Measurements from ENCODE around the gene PRAMEF26. TPM values are rescaled to one million over a fixed set of nuclear protein-coding genes. Genes with fewer than 3 reads are reported as not detected.
"Not testable (repeated sequence)": the region's sequence is repeated elsewhere in the genome, so short reads cannot be mapped to it uniquely, and the experiment has no call there.

Gene PRAMEF26
- total and polyA plus RNA-seq, 9 of the 15 experiments (the other 6 are each of a cell fraction or from before 2014, with no cell fraction given) = not detected

- POLR2A ChIA-PET = not testable (repeated sequence)
Measured at GRCh38 chr1:13165531-13165930, 9.7 kb upstream of the PRAMEF26 start, which contains the start of gene HNRNPCL4. HNRNPCL4 (minus strand) TSS chr1:13165631; CDS start chr1:13165467, 164 bp downstream.

GRCh38 chr1:13116754-13117153 is 39.1 kb downstream of the PRAMEF26 start, which contains the start of gene HNRNPCL2:
HNRNPCL2 (minus strand) TSS chr1:13116854; CDS start chr1:13116400, 454 bp downstream.
- H2AFZ ChIP-seq (ENCODE audit: low read depth, low read length); POLR2A ChIA-PET; H3K9ac ChIP-seq (ENCODE audit: insufficient read depth in 1 of 2, low read depth in 2 of 2, low read length in 2 of 2); FAIRE-seq; H3K36me3 ChIP-seq (ENCODE audit: control insufficient read depth, insufficient read depth, low read length); H3K27ac ChIP-seq (ENCODE audit: extremely low read depth, low read depth, low read length); H4K20me1 ChIP-seq (replicated peaks; ENCODE audit: control insufficient read depth, insufficient read depth, low read length); DNase-seq (ENCODE audit: extremely low read depth in 1 of 4, low spot score in 3 of 4); H3K4me3 ChIP-seq; H3K79me2 ChIP-seq (ENCODE audit: control insufficient read depth, insufficient read depth, low read length); intact Hi-C loops (cut with micrococcal nuclease); H3K9me3 ChIP-seq (replicated peaks; ENCODE audit: control insufficient read depth, insufficient read depth, low read depth, low read length); CTCF ChIA-PET (ENCODE audit: low intra/inter-chr PET ratio); H3K9me1 ChIP-seq (ENCODE audit: control insufficient read depth, insufficient read depth, low read length); H3K27me3 ChIP-seq (ENCODE audit: control insufficient read depth in 2 of 2, insufficient read depth in 2 of 2, low read length in 2 of 2); BruUV-seq (replicated peaks); ATAC-seq; H3K4me2 ChIP-seq (ENCODE audit: insufficient read depth, low read length); H3K4me1 ChIP-seq (replicated peaks in 1 of 2; ENCODE audit: control insufficient read depth in 2 of 2, insufficient read depth in 2 of 2, low read length in 2 of 2): not testable (repeated sequence)
- WGBS (ENCODE audit: insufficient coverage, low coverage, missing lambda C conversion rate) = 6% methylated on average over 3 of the region's 6 CpGs
- in situ Hi-C loops (cut with MboI) = loop anchor here (5.0 to 25.0 kb wide), 3 partner anchors 104 to 269 kb away; partner anchors contain the start of genes HNRNPCL1 and PRAMEF18

More at GRCh38 chr1:13165531-13165930, 9.7 kb upstream of the PRAMEF26 start, which contains the start of gene HNRNPCL4:
- H2AFZ ChIP-seq (ENCODE audit: low read depth, low read length); H4K20me1 ChIP-seq (replicated peaks; ENCODE audit: control insufficient read depth, insufficient read depth, low read length); CTCF ChIA-PET (ENCODE audit: low intra/inter-chr PET ratio); H3K27ac ChIP-seq (ENCODE audit: extremely low read depth, low read depth, low read length); H3K36me3 ChIP-seq (ENCODE audit: control insufficient read depth, insufficient read depth, low read length); H3K4me1 ChIP-seq (replicated peaks in 1 of 2; ENCODE audit: control insufficient read depth in 2 of 2, insufficient read depth in 2 of 2, low read length in 2 of 2); H3K79me2 ChIP-seq (ENCODE audit: control insufficient read depth, insufficient read depth, low read length); ATAC-seq; DNase-seq (ENCODE audit: extremely low read depth in 1 of 4, low spot score in 3 of 4); BruUV-seq (replicated peaks); H3K9me3 ChIP-seq (replicated peaks; ENCODE audit: control insufficient read depth, insufficient read depth, low read depth, low read length); H3K27me3 ChIP-seq (ENCODE audit: control insufficient read depth in 2 of 2, insufficient read depth in 2 of 2, low read length in 2 of 2); H3K4me3 ChIP-seq; intact Hi-C loops (cut with micrococcal nuclease); H3K9ac ChIP-seq (ENCODE audit: insufficient read depth in 1 of 2, low read depth in 2 of 2, low read length in 2 of 2); FAIRE-seq; H3K4me2 ChIP-seq (ENCODE audit: insufficient read depth, low read length); H3K9me1 ChIP-seq (ENCODE audit: control insufficient read depth, insufficient read depth, low read length): not testable (repeated sequence)
- no CpG with 5 or more reads among the region's 8 CpGs for WGBS (ENCODE audit: insufficient coverage, low coverage, missing lambda C conversion rate)
- in situ Hi-C loops (cut with MboI) = loop anchor here (5.0 kb wide), 1 partner anchor 108 kb away; the partner anchor contains the start of gene PRAMEF27

Other genes starting within 250 kb of the PRAMEF26 start
Only the 7 nearest of the 17 such genes appear.
- gene HNRNPCL3, start 95.2 kb downstream of the PRAMEF26 start, total RNA-seq (2014; rRNA removed) = not detected in 2 replicates
- gene HNRNPCL3, start 95.2 kb downstream of the PRAMEF26 start, total RNA-seq (2014; rRNA removed; fragmentation: Illumina TruSeq; extraction: Trizol) = not detected in 2 replicates
- not detected in 2 replicates for gene HNRNPCL3, start 95.2 kb downstream of the PRAMEF26 start, total RNA-seq (2015; rRNA removed; fragmentation: Illumina TruSeq; extraction: Trizol)
- not detected in 2 replicates for gene HNRNPCL3, start 95.2 kb downstream of the PRAMEF26 start, total RNA-seq (2021)
- gene HNRNPCL3, start 95.2 kb downstream of the PRAMEF26 start, polyA plus RNA-seq (2011; rRNA removed) = not detected in 2 replicates
- not detected in 2 replicates for gene HNRNPCL3, start 95.2 kb downstream of the PRAMEF26 start, polyA plus RNA-seq (2014; fragmentation: Illumina TruSeq; extraction: Trizol)
- gene HNRNPCL3, start 95.2 kb downstream of the PRAMEF26 start, polyA plus RNA-seq (2014; fragmentation: Nextera tagmentation; extraction: Ambion mirVana) = not detected
- gene HNRNPCL3, start 95.2 kb downstream of the PRAMEF26 start, polyA plus RNA-seq (2014; rRNA removed) = not detected in 2 replicates
- not detected in 2 replicates for gene PRAMEF25, start 85.2 kb downstream of the PRAMEF26 start, total RNA-seq (2014; rRNA removed)
- gene PRAMEF25, start 85.2 kb downstream of the PRAMEF26 start, total RNA-seq (2014; rRNA removed; fragmentation: Illumina TruSeq; extraction: Trizol) = not detected in 2 replicates
- gene PRAMEF25, start 85.2 kb downstream of the PRAMEF26 start, total RNA-seq (2015; rRNA removed; fragmentation: Illumina TruSeq; extraction: Trizol) = not detected in 2 replicates
- not detected in 2 replicates for gene PRAMEF25, start 85.2 kb downstream of the PRAMEF26 start, total RNA-seq (2021)
- not detected in 2 replicates for gene PRAMEF25, start 85.2 kb downstream of the PRAMEF26 start, polyA plus RNA-seq (2011; rRNA removed)
- gene PRAMEF25, start 85.2 kb downstream of the PRAMEF26 start, polyA plus RNA-seq (2014; fragmentation: Illumina TruSeq; extraction: Trizol) = not detected in 2 replicates
- gene PRAMEF25, start 85.2 kb downstream of the PRAMEF26 start, polyA plus RNA-seq (2014; fragmentation: Nextera tagmentation; extraction: Ambion mirVana) = not detected
- gene PRAMEF25, start 85.2 kb downstream of the PRAMEF26 start, polyA plus RNA-seq (2014; rRNA removed) = not detected in 2 replicates
- gene HNRNPCL2, start 39.2 kb downstream of the PRAMEF26 start, total RNA-seq (2014; rRNA removed) = not detected in 2 replicates
- not detected in 2 replicates for gene HNRNPCL2, start 39.2 kb downstream of the PRAMEF26 start, total RNA-seq (2014; rRNA removed; fragmentation: Illumina TruSeq; extraction: Trizol)
- gene HNRNPCL2, start 39.2 kb downstream of the PRAMEF26 start, total RNA-seq (2015; rRNA removed; fragmentation: Illumina TruSeq; extraction: Trizol) = not detected in 2 replicates
- not detected in 2 replicates for gene HNRNPCL2, start 39.2 kb downstream of the PRAMEF26 start, total RNA-seq (2021)
- gene HNRNPCL2, start 39.2 kb downstream of the PRAMEF26 start, polyA plus RNA-seq (2011; rRNA removed) = not detected in 2 replicates
- gene HNRNPCL2, start 39.2 kb downstream of the PRAMEF26 start, polyA plus RNA-seq (2014; fragmentation: Illumina TruSeq; extraction: Trizol) = not detected in 2 replicates
- gene HNRNPCL2, start 39.2 kb downstream of the PRAMEF26 start, polyA plus RNA-seq (2014; fragmentation: Nextera tagmentation; extraction: Ambion mirVana) = not detected
- not detected in 2 replicates for gene HNRNPCL2, start 39.2 kb downstream of the PRAMEF26 start, polyA plus RNA-seq (2014; rRNA removed)
- not detected in 2 replicates for gene HNRNPCL4, start 9.6 kb upstream of the PRAMEF26 start, total RNA-seq (2014; rRNA removed)
- not detected in 2 replicates for gene HNRNPCL4, start 9.6 kb upstream of the PRAMEF26 start, total RNA-seq (2014; rRNA removed; fragmentation: Illumina TruSeq; extraction: Trizol)
- not detected in 2 replicates for gene HNRNPCL4, start 9.6 kb upstream of the PRAMEF26 start, total RNA-seq (2015; rRNA removed; fragmentation: Illumina TruSeq; extraction: Trizol)
- gene HNRNPCL4, start 9.6 kb upstream of the PRAMEF26 start, total RNA-seq (2021) = not detected in 2 replicates
- not detected in 2 replicates for gene HNRNPCL4, start 9.6 kb upstream of the PRAMEF26 start, polyA plus RNA-seq (2011; rRNA removed)
- not detected in 2 replicates for gene HNRNPCL4, start 9.6 kb upstream of the PRAMEF26 start, polyA plus RNA-seq (2014; fragmentation: Illumina TruSeq; extraction: Trizol)
- gene HNRNPCL4, start 9.6 kb upstream of the PRAMEF26 start, polyA plus RNA-seq (2014; fragmentation: Nextera tagmentation; extraction: Ambion mirVana) = not detected
- not detected in 2 replicates for gene HNRNPCL4, start 9.6 kb upstream of the PRAMEF26 start, polyA plus RNA-seq (2014; rRNA removed)
- not detected in 2 replicates for gene PRAMEF9, start 15.8 kb upstream of the PRAMEF26 start, total RNA-seq (2014; rRNA removed)
- not detected in 2 replicates for gene PRAMEF9, start 15.8 kb upstream of the PRAMEF26 start, total RNA-seq (2014; rRNA removed; fragmentation: Illumina TruSeq; extraction: Trizol)
- not detected in 2 replicates for gene PRAMEF9, start 15.8 kb upstream of the PRAMEF26 start, total RNA-seq (2015; rRNA removed; fragmentation: Illumina TruSeq; extraction: Trizol)
- gene PRAMEF9, start 15.8 kb upstream of the PRAMEF26 start, total RNA-seq (2021) = not detected in 2 replicates
- gene PRAMEF9, start 15.8 kb upstream of the PRAMEF26 start, polyA plus RNA-seq (2011; rRNA removed) = not detected in 2 replicates
- gene PRAMEF9, start 15.8 kb upstream of the PRAMEF26 start, polyA plus RNA-seq (2014; fragmentation: Illumina TruSeq; extraction: Trizol) = not detected in 2 replicates
- gene PRAMEF9, start 15.8 kb upstream of the PRAMEF26 start, polyA plus RNA-seq (2014; fragmentation: Nextera tagmentation; extraction: Ambion mirVana) = not detected
- not detected in 2 replicates for gene PRAMEF9, start 15.8 kb upstream of the PRAMEF26 start, polyA plus RNA-seq (2014; rRNA removed)
- gene PRAMEF13, start 45.4 kb upstream of the PRAMEF26 start, total RNA-seq (2014; rRNA removed) = not detected in 2 replicates
- not detected in 2 replicates for gene PRAMEF13, start 45.4 kb upstream of the PRAMEF26 start, total RNA-seq (2014; rRNA removed; fragmentation: Illumina TruSeq; extraction: Trizol)
- not detected in 2 replicates for gene PRAMEF13, start 45.4 kb upstream of the PRAMEF26 start, total RNA-seq (2015; rRNA removed; fragmentation: Illumina TruSeq; extraction: Trizol)
- not detected in 2 replicates for gene PRAMEF13, start 45.4 kb upstream of the PRAMEF26 start, total RNA-seq (2021)
- not detected in 2 replicates for gene PRAMEF13, start 45.4 kb upstream of the PRAMEF26 start, polyA plus RNA-seq (2011; rRNA removed)
- gene PRAMEF13, start 45.4 kb upstream of the PRAMEF26 start, polyA plus RNA-seq (2014; fragmentation: Illumina TruSeq; extraction: Trizol) = not detected in 2 replicates
- not detected for gene PRAMEF13, start 45.4 kb upstream of the PRAMEF26 start, polyA plus RNA-seq (2014; fragmentation: Nextera tagmentation; extraction: Ambion mirVana)
- not detected in 2 replicates for gene PRAMEF13, start 45.4 kb upstream of the PRAMEF26 start, polyA plus RNA-seq (2014; rRNA removed)
- not detected in 2 replicates for gene PRAMEF18, start 70.1 kb upstream of the PRAMEF26 start, total RNA-seq (2014; rRNA removed)
- gene PRAMEF18, start 70.1 kb upstream of the PRAMEF26 start, total RNA-seq (2014; rRNA removed; fragmentation: Illumina TruSeq; extraction: Trizol) = not detected in 2 replicates
- gene PRAMEF18, start 70.1 kb upstream of the PRAMEF26 start, total RNA-seq (2015; rRNA removed; fragmentation: Illumina TruSeq; extraction: Trizol) = not detected in 2 replicates
- not detected in 2 replicates for gene PRAMEF18, start 70.1 kb upstream of the PRAMEF26 start, total RNA-seq (2021)
- not detected in 2 replicates for gene PRAMEF18, start 70.1 kb upstream of the PRAMEF26 start, polyA plus RNA-seq (2011; rRNA removed)
- gene PRAMEF18, start 70.1 kb upstream of the PRAMEF26 start, polyA plus RNA-seq (2014; fragmentation: Illumina TruSeq; extraction: Trizol) = not detected in 2 replicates
- not detected for gene PRAMEF18, start 70.1 kb upstream of the PRAMEF26 start, polyA plus RNA-seq (2014; fragmentation: Nextera tagmentation; extraction: Ambion mirVana)
- not detected in 2 replicates for gene PRAMEF18, start 70.1 kb upstream of the PRAMEF26 start, polyA plus RNA-seq (2014; rRNA removed)